GM23338 (cell line): ENCODE results near the gene NOX1. TPM values are rescaled to one million over a fixed set of nuclear protein-coding genes. Genes with fewer than 3 reads are reported as not detected.

ENCODE experiments used
- ATAC-seq: fragments of 200-7000 bp; cut with Tn5 transposase; 3 replicates; pipeline ENCODE4 v1.9.1; 2020
- DNase-seq: peaks from one replicate; pipeline ENCODE4 v3.0.0-alpha.2; 2015; ENCODE audit warnings: low spot score
- H2AFZ ChIP-seq: fragments of 200-600 bp; sonication (generic); 2 replicates; pipeline ENCODE4 v1.8.0; 2016; ENCODE audit warnings: antibody characterized with exemption, mild to moderate bottlenecking, moderate library complexity
- H3F3A ChIP-seq: fragments of 200-600 bp; sonication (generic); replicated peaks from 2 replicates; pipeline ENCODE4 v1.8.0; 2017; ENCODE audit warnings: antibody characterized with exemption, mixed run types, low read depth
- H3K27ac ChIP-seq: fragments of 200-600 bp; sonication (generic); 2 replicates; pipeline ENCODE4 v1.6.1; 2016; ENCODE audit warnings: low read depth
- H3K27me3 ChIP-seq: fragments of 200-600 bp; sonication (generic); 2 replicates; pipeline ENCODE4 v1.8.0; 2016; ENCODE audit warnings: mild to moderate bottlenecking, mixed run types, moderate library complexity; ENCODE audit not compliant: insufficient read depth
- H3K36me3 ChIP-seq: fragments of 200-600 bp; sonication (generic); 2 replicates; pipeline ENCODE4 v1.8.0; 2016; ENCODE audit warnings: mild to moderate bottlenecking; ENCODE audit not compliant: insufficient read depth
- H3K4me1 ChIP-seq: fragments of 200-600 bp; sonication (generic); 2 replicates; pipeline ENCODE4 v1.8.0; 2016; ENCODE audit warnings: mild to moderate bottlenecking, moderate library complexity; ENCODE audit not compliant: insufficient read depth
- H3K4me2 ChIP-seq: fragments of 200-600 bp; sonication (generic); 2 replicates; pipeline ENCODE4 v1.7.1; 2017; ENCODE audit warnings: mixed run types
- H3K4me3 ChIP-seq: fragments of 200-600 bp; sonication (generic); 2 replicates; pipeline ENCODE4 v1.6.1; 2016; ENCODE audit warnings: mixed run types
- H3K79me2 ChIP-seq: fragments of 200-600 bp; sonication (generic); replicated peaks from 2 replicates; pipeline ENCODE4 v1.8.0; 2017; ENCODE audit warnings: mild to moderate bottlenecking; ENCODE audit not compliant: insufficient read depth
- H3K9me2 ChIP-seq: fragments of 200-600 bp; sonication (generic); 2 replicates; pipeline ENCODE4 v1.8.0; 2017; ENCODE audit not compliant: insufficient read depth
- H4K20me1 ChIP-seq: fragments of 200-600 bp; sonication (generic); replicated peaks from 2 replicates; pipeline ENCODE4 v1.8.0; 2017; ENCODE audit warnings: mild to moderate bottlenecking; ENCODE audit not compliant: insufficient read depth
- H3K27ac Mint-ChIP-seq: 2 replicates; pipeline ENCODE4 v1.8.0; 2020; ENCODE audit warnings: inconsistent platforms, mild to moderate bottlenecking, moderate library complexity, mixed read lengths
- H3K27me3 Mint-ChIP-seq: 3 replicates; pipeline ENCODE4 v1.8.0; 2022; ENCODE audit warnings: low read depth, mild to moderate bottlenecking, moderate library complexity, mixed read lengths, inconsistent platforms; ENCODE audit not compliant: insufficient read depth, poor library complexity
- H3K36me3 Mint-ChIP-seq: 3 replicates; pipeline ENCODE4 v1.8.0; 2021; ENCODE audit warnings: low read depth, mild to moderate bottlenecking, inconsistent platforms, moderate library complexity, mixed read lengths
- H3K4me1 Mint-ChIP-seq: 3 replicates; pipeline ENCODE4 v1.8.0; 2020; ENCODE audit warnings: mild to moderate bottlenecking, inconsistent platforms, mixed read lengths
- H3K4me3 Mint-ChIP-seq: 3 replicates; pipeline ENCODE4 v1.8.0; 2021; ENCODE audit warnings: moderate library complexity, mild to moderate bottlenecking, inconsistent platforms, mixed read lengths
- H3K9me3 Mint-ChIP-seq: 3 replicates; pipeline ENCODE4 v1.8.0; 2020; ENCODE audit warnings: moderate library complexity, mild to moderate bottlenecking, inconsistent platforms, mixed read lengths
- CTCF ChIP-seq, 2 experiments: fragments of 200-600 bp in 1 of 2; sonication (generic) in 1 of 2; conservative IDR thresholded peaks; 2 replicates each; pipeline versions ENCODE4 v1.5.1 to v1.6.1; 2016 to 2017; ENCODE audit warnings: antibody characterized with exemption in 2 of 2, low read depth in 2 of 2, mild to moderate bottlenecking in 2 of 2, moderate library complexity in 1 of 2
- EZH2 ChIP-seq: fragments of 200-600 bp; sonication (generic); IDR thresholded peaks from one replicate; pipeline ENCODE4 v1.8.0; 2017; ENCODE audit warnings: antibody characterized with exemption, mild to moderate bottlenecking, low read depth; ENCODE audit not compliant: unreplicated experiment
- JUNB ChIP-seq: IDR thresholded peaks from one replicate; pipeline ENCODE4 v1.6.1; 2016; ENCODE audit warnings: antibody characterized with exemption; ENCODE audit not compliant: unreplicated experiment
- NANOG ChIP-seq: IDR thresholded peaks from 2 replicates; pipeline ENCODE4 v1.6.1; 2016; ENCODE audit warnings: antibody characterized with exemption, borderline replicate concordance
- POLR2AphosphoS5 ChIP-seq: IDR thresholded peaks from 2 replicates; pipeline ENCODE4 v1.6.1; 2016; ENCODE audit warnings: antibody characterized with exemption, low read depth
- REST ChIP-seq: IDR thresholded peaks from one replicate; pipeline ENCODE4 v1.6.1; 2018; ENCODE audit warnings: antibody characterized with exemption; ENCODE audit not compliant: unreplicated experiment
- STAT1 ChIP-seq: IDR thresholded peaks from one replicate; pipeline ENCODE4 v1.6.1; 2016; ENCODE audit warnings: antibody characterized with exemption; ENCODE audit not compliant: unreplicated experiment
- ZNF462 ChIP-seq: fragments of 250-450 bp; sonication (Bioruptor Pico); IDR thresholded peaks from 2 replicates; pipeline ENCODE4 v1.5.0; 2020; ENCODE audit warnings: mild to moderate bottlenecking, moderate library complexity
- polyA plus RNA-seq: library from polyadenylated mRNA; unstranded; fragments of >200 nt; fragmentation: Nextera tagmentation; extraction: Ambion mirVana; gene quantifications from 2 replicates; pipeline ENCODE4 v1.2.1, GENCODE V29; 2016
- total RNA-seq: library from RNA; depleted of rRNA; stranded (reverse); fragments of >200 nt; shearing (Covaris generic); gene quantifications from 2 replicates; pipeline ENCODE4 v1.2.3, GENCODE V29; 2014

NOX1 gene
- total and polyA plus RNA-seq, 2 experiments from 2014 or later, result 0.31 TPM; not detected in 1

- Histone ChIP-seq H3K79me2 (no peaks in the 10 kb centered on the region), H3K9me2 (no peaks in the 10 kb centered on the region), H3K27ac (no peak overlapping the region), H2AFZ (no peak overlapping the region), H3F3A (no peaks in the 10 kb centered on the region), H3K36me3 (peaks cover 25% of the 10 kb centered on the region), H3K4me1 (no peaks in the 10 kb centered on the region), H3K4me2 (no peak overlapping the region), H3K27me3 (no peaks in the 10 kb centered on the region), H4K20me1 (no peaks in the 10 kb centered on the region), H3K4me3 (no peak overlapping the region)
- Mint-ChIP-seq H3K36me3 (peaks cover 53% of the 10 kb centered on the region), H3K27ac (no peak overlapping the region), H3K4me1 (no peaks in the 10 kb centered on the region), H3K27me3 (no peaks in the 10 kb centered on the region), H3K4me3 (no peak overlapping the region), H3K9me3 (no peaks in the 10 kb centered on the region)
- no peak for ATAC-seq
- no peak for DNase-seq
- no peak for TF ChIP-seq CTCF (conservative IDR thresholded peaks at IDR 0.05; ENCODE audit: low read depth in 2 of 2)
- TF ChIP-seq STAT1, result no peak
- TF ChIP-seq POLR2AphosphoS5, result no peak
- TF ChIP-seq EZH2, result no peak
- TF ChIP-seq REST, result no peak
- TF ChIP-seq NANOG, result no peak
- TF ChIP-seq ZNF462, result no peak
- TF ChIP-seq JUNB, result no peak
Measured at GRCh38 chrX:100830547-100830946, 43.6 kb downstream of the NOX1 start.
